GM12873 (cell line): ENCODE results near the gene PLCD3.

Experiments used
- TF ChIP-seq, protein P1 (sequence below): IDR thresholded peaks from 2 replicates; pipeline ENCODE4 v1.5.1; 2012; ENCODE audit warnings: low read depth, mild to moderate bottlenecking, moderate library complexity, low read length, control low read depth; ENCODE audit not compliant: insufficient read depth; ENCODE audit errors: missing control alignments

The PLCD3 gene

DNA sequence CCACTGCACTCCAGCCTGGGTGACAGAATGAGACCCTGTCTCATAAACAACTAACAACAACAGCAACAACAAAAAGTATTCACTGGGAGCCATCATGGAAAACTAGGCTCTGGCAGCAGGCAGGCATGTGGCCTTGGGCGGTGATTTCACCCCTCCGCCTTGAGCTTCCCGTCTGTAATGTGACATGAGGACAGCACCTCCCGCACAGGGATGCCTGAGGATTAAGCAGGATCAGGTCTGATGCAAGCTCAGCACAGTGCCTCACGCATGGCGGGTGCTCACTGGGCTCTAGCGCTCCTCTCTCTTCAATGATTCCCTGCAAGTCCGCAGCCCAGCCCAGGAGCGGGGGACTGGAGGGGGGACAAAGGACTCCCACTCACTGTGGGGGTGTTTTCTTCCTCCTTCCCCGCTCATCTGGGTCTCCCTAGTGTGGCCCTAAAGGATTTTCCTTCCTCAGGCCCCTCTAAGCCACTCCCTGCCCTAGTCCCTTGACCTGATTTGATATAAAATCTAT is 2.8 kb downstream of the PLCD3 start:
- TF ChIP-seq, protein P1, sequence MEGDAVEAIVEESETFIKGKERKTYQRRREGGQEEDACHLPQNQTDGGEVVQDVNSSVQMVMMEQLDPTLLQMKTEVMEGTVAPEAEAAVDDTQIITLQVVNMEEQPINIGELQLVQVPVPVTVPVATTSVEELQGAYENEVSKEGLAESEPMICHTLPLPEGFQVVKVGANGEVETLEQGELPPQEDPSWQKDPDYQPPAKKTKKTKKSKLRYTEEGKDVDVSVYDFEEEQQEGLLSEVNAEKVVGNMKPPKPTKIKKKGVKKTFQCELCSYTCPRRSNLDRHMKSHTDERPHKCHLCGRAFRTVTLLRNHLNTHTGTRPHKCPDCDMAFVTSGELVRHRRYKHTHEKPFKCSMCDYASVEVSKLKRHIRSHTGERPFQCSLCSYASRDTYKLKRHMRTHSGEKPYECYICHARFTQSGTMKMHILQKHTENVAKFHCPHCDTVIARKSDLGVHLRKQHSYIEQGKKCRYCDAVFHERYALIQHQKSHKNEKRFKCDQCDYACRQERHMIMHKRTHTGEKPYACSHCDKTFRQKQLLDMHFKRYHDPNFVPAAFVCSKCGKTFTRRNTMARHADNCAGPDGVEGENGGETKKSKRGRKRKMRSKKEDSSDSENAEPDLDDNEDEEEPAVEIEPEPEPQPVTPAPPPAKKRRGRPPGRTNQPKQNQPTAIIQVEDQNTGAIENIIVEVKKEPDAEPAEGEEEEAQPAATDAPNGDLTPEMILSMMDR = no peak

DNA sequence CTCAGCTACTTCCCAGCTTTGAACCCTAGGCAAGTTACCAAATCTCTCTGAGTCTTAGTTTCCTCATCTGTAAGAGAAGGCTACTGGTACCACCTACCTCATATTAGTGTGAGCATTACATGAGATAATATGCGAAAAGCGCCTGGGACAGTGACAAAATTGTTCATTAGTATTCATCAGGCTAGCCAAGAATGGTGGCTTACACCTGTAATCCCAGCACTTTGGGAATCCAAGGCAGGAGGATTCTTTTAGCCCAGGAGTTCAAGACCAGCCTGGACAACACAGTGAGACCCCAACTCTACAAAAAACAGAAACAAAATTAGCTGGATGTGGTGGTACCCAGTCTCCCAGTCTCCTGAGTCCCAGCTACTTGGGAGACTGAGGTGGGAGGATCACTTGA is 3.3 kb downstream of the PLCD3 start:
- TF ChIP-seq, protein P1 = no peak

DNA sequence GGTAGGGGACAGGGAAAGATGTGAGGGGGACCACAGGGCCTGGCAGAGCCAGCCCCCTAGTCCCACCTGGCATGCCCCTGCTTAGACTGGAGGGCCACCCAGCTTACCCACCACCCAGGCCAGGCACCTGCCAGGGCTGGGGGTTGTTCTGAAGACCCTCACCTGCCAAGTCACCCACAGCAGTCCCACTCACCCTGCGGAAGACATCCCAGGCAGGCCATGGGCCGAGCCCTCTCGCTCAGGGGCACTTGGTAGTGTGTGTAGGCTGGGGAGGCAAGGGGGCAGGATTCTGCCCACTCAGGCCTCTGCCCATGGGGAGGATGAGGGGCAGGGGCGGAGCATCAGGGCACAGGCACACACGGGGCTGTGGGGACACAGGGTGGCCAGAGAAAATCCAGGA is 4.0 kb downstream of the PLCD3 start:
- TF ChIP-seq, protein P1 = no peak

DNA sequence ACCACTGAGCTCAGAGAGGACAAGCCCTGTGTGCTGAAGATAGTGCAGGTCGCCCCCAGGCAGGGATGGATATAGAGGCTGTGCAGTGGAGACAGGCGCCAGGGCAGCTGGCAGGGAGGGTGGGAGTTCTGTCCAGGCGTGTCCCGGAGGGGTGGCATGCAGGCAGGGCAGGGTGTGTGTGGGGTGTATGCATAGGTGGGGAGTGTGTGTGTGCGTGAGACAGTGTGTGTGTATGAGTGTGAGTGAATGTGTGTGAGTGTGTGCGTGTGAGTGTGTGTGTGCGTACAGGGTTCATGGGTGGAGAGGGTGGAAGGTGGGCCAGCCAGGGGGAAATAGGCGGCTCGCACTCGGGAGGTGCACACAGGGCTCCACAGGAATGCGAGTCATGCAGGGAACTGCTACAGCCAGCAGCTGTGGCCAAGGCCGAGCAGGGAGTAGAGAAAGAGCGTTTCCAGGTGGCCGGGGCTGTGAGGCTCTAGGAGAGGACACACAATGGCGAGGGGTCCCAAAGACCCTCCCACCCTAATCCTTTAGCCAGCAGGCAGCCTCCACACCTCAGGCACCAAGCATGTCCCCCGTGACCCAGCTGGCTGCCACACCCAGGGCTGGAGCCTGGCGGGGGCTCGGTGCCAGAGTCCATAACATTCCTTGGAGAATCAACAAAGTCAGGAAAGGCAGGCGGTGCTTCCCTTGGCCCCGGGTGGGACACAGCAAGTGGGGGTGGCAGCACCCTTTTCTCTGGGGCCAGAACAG is 4.6 kb downstream of the PLCD3 start:
- TF ChIP-seq, protein P1 = no peak

DNA sequence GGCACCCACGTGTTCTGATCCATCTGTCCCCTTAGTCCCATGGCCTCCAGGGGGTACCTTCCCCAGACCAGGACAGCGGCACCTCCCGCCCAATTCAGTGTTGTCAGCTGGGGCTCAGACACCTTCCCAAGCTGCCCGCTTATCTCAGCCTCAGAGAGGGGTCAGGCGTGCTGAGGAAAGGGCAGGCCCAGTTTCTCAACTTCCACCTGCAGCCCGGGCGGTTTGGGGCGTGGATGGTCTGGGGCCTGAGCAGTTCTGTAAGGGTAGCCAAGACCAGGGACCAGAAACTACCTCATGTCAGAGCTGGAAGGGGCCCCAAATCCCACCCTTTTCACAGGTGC is 5.1 kb downstream of the PLCD3 start:
- TF ChIP-seq, protein P1 = no peak

DNA sequence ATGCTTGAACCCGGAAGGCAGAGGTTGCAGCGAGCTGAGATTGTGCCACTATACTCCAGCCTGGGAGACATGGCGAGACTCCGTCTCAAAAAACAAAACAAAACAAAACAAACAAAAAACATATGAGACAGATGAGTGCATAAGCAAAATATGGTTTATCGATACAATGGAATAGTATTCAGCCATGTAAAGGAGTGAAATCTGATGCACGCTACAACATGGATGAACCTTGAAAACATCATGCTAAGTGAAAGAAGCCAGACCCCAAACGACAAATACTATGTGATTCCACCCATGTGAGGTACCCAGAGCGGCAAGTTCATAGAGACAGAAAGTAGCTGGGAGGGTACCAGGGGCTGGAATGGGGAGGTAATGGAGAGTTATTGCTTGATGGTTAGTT is 6.8 kb downstream of the PLCD3 start:
- TF ChIP-seq, protein P1 = no peak

DNA sequence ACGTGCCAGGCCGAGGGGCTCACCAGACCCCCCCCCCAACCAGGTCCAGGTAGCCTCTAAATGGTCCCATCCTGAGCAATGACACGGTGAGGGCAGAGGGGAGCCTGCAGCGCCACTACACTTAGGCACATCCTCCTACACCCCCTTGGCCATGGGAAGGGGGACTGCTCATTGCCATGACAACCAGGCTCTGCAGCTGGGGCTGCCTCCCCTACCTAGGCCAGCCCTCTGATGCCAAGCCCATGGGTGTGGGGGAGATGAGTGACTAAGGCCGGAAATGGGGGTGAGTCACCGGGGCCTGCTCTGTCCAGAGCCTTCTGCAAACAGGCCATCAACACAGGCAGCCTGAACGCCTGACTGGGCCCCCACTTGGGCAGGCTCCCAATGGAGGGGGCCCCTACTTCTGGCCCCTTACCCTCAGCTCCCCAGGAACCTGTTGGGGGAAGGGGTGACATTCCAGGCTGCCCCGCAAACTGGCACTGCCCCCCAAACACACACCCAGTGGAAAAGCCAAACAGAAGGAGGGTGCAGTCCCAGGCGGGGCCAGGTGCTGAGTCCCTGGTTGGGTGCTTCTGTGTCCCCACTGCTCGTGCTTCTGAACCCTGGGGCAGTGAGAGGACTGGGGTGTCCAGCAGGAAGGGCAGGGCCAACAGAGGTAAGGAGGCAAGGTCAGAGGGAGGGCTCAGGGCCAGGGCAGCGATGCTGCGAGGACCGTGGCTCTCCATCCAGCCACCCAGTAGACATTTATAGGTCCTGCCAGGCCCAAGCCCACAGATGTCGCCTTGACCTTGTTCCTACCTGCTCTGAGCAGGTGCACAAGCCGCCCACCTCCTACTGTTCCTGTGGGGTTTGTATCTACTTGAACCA is 8.2 kb downstream of the PLCD3 start:
- TF ChIP-seq, protein P1 = no peak
